A673 (cell line): Measurements from ENCODE around the gene TPK1.

Source experiments
- EZH2 ChIP-seq: fragments of 200-600 bp; sonication (generic); IDR thresholded peaks from 2 replicates; pipeline ENCODE4 v1.6.1; 2017; ENCODE audit warnings: borderline replicate concordance, low read depth, mild to moderate bottlenecking, mixed read lengths, antibody characterized with exemption, low read length; ENCODE audit not compliant: poor library complexity, severe bottlenecking
- TF ChIP-seq, protein P1 (sequence below): fragments of 300-800, 200-600 bp; sonication (generic); conservative IDR thresholded peaks from 2 replicates; pipeline ENCODE4 v1.5.1; 2017; ENCODE audit warnings: low read depth, mild to moderate bottlenecking, antibody characterized with exemption, low read length, moderate library complexity, mixed read lengths

DNA sequence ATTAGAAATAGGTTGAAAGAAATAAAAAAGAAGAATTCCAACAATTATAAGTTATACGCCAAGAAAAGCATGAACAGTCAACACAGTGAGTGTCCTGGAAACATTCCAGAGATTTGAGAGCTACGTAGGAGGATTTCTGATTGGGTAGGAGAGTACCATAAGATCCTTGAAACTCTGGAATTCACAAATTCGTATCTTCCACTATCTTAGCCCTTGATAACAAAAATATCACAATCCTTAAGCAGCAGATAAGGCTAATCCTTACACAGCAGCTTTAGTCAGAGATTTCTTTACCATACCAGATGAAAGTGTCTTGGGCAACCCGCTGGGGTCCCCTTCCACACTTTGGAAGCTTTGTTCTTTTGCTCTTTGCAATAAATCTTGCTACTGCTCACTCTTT lies 8.2 kb downstream of the TPK1 start:
- TF ChIP-seq, protein P1, sequence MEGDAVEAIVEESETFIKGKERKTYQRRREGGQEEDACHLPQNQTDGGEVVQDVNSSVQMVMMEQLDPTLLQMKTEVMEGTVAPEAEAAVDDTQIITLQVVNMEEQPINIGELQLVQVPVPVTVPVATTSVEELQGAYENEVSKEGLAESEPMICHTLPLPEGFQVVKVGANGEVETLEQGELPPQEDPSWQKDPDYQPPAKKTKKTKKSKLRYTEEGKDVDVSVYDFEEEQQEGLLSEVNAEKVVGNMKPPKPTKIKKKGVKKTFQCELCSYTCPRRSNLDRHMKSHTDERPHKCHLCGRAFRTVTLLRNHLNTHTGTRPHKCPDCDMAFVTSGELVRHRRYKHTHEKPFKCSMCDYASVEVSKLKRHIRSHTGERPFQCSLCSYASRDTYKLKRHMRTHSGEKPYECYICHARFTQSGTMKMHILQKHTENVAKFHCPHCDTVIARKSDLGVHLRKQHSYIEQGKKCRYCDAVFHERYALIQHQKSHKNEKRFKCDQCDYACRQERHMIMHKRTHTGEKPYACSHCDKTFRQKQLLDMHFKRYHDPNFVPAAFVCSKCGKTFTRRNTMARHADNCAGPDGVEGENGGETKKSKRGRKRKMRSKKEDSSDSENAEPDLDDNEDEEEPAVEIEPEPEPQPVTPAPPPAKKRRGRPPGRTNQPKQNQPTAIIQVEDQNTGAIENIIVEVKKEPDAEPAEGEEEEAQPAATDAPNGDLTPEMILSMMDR, result no peak
- TF ChIP-seq EZH2, result no peak
